NCI-H1417 (cell line): ENCODE measurements around the gene UBE2L5.

ENCODE experiments used
- DNase-seq, 3 experiments: peaks; one replicate each; lab custom pipeline; 2025; lab: John Stamatoyannopoulos, UW

The UBE2L5 gene

DNA sequence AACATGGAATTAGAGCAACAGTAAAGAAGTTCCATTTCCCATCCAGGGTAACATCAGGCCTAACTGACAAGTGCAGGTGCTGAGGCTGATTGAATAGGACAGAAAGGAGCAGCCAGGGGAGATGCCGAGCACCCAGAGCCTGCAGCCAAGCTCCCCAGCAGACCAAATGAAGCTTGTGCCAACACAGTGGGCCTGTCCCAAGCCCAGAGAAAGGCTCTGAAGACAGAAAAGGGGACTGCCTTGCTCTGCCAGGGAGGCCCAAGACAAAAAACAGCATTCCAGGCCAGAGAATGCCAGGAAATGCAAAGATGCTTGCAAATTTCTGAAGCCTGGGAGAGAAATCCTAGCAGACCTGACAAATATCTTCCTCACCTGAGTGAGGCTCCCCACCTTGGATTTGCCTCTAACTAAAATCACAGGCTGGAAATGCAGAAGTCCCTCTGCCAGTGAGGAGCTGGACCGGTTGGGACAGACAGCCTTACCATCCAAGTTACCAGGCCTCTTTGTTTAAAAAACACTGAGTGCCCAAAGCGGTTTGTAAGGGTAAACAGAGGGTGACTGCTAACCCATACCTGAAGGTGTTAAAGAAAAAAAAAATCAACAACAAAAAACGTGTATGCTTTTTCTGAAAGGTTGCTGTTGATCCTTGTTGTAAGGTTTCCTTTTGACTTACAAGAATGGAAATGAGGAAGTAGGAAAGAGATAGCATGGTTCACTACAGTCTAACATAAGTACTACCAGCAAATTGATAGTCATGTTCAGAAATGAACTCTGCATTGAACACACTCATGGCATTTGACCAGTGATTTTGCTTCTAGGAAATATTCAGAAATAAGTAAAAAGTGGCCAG, 55.3 kb downstream of the UBE2L5 start:
- DNase-seq = no peak
